ENCODE results near the gene KRT73.

- TF ChIP-seq, protein P1, sequence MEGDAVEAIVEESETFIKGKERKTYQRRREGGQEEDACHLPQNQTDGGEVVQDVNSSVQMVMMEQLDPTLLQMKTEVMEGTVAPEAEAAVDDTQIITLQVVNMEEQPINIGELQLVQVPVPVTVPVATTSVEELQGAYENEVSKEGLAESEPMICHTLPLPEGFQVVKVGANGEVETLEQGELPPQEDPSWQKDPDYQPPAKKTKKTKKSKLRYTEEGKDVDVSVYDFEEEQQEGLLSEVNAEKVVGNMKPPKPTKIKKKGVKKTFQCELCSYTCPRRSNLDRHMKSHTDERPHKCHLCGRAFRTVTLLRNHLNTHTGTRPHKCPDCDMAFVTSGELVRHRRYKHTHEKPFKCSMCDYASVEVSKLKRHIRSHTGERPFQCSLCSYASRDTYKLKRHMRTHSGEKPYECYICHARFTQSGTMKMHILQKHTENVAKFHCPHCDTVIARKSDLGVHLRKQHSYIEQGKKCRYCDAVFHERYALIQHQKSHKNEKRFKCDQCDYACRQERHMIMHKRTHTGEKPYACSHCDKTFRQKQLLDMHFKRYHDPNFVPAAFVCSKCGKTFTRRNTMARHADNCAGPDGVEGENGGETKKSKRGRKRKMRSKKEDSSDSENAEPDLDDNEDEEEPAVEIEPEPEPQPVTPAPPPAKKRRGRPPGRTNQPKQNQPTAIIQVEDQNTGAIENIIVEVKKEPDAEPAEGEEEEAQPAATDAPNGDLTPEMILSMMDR (IDR thresholded peaks at IDR 0.05): no peak
- no peak for TF ChIP-seq POLR2A (IDR thresholded peaks at IDR 0.05)
These were observed 9.3 kb downstream of the KRT73 start for GRCh38 chr12:52608826-52609630.
